Measurements from ENCODE around the gene LRATD1.

The LRATD1 gene

GRCh38 chr2:14608245-14608644 lies 24.3 kb upstream of the LRATD1 start:
- Histone ChIP-seq H3K4me3 (ENCODE audit: low read depth, low read length, poor library complexity, severe bottlenecking) (no peak overlapping the region), H3K27ac (ENCODE audit: low read depth, low read length, poor library complexity, severe bottlenecking) (no peak overlapping the region), H3K9ac (ENCODE audit: low read length) (no peak overlapping the region), H3K4me1 (ENCODE audit: insufficient read depth, low read length, severe bottlenecking) (no peaks in the 10 kb centered on the region), H2AFZ (ENCODE audit: low read length) (no peak overlapping the region), H3K9me2 (ENCODE audit: low read depth, low read length) (no peaks in the 10 kb centered on the region), H3F3A (ENCODE audit: insufficient read depth, low read length) (no peaks in the 10 kb centered on the region), H3K9me3 (ENCODE audit: low read length) (no peaks in the 10 kb centered on the region), H3K27me3 (ENCODE audit: insufficient read depth, low read length) (no peaks in the 10 kb centered on the region), H3K79me2 (ENCODE audit: insufficient read depth, low read length) (no peaks in the 10 kb centered on the region), H4K20me1 (ENCODE audit: insufficient read depth, low read length) (no peaks in the 10 kb centered on the region), H3K36me3 (ENCODE audit: insufficient read depth, low read length) (no peaks in the 10 kb centered on the region), H3K4me2 (ENCODE audit: low read length) (no peak overlapping the region)
- no peak for TF ChIP-seq EZH2 (IDR thresholded peaks at IDR 0.05; ENCODE audit: borderline replicate concordance, low read length)
- no peak for TF ChIP-seq CTCF (IDR thresholded peaks at IDR 0.05; ENCODE audit: low read length)

DNA sequence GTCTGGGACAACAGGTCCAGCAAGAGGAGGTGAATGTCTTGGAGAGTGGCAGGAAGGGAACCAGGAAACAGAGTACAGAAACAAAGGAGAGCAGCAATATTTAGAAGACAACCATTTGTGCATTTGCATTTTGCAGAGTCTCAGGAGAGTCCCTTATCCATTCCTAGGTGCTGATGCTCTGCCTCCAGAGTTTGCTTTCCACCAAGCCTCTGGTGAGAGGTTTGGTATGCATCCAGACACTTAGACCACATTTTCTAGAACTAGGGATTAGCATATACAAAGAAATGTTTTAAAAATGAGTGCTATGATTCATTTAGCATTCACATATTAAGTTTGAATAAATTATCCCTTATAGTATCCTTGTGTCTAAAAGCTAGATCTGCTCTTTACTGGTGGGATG lies 18.5 kb upstream of the LRATD1 start:
- Histone ChIP-seq H4K20me1 (ENCODE audit: insufficient read depth, low read length) (no peaks in the 10 kb centered on the region), H3K4me2 (ENCODE audit: low read length) (no peak overlapping the region), H3K4me1 (ENCODE audit: insufficient read depth, low read length, severe bottlenecking) (no peaks in the 10 kb centered on the region), H3K27ac (ENCODE audit: low read depth, low read length, poor library complexity, severe bottlenecking) (no peak overlapping the region), H2AFZ (ENCODE audit: low read length) (no peak overlapping the region), H3K9ac (ENCODE audit: low read length) (no peak overlapping the region), H3K27me3 (ENCODE audit: insufficient read depth, low read length) (no peaks in the 10 kb centered on the region), H3K4me3 (ENCODE audit: low read depth, low read length, poor library complexity, severe bottlenecking) (no peak overlapping the region), H3K36me3 (ENCODE audit: insufficient read depth, low read length) (no peaks in the 10 kb centered on the region), H3F3A (ENCODE audit: insufficient read depth, low read length) (no peaks in the 10 kb centered on the region), H3K9me2 (ENCODE audit: low read depth, low read length) (no peaks in the 10 kb centered on the region), H3K9me3 (ENCODE audit: low read length) (no peaks in the 10 kb centered on the region), H3K79me2 (ENCODE audit: insufficient read depth, low read length) (no peaks in the 10 kb centered on the region)
- TF ChIP-seq EZH2 (IDR thresholded peaks at IDR 0.05; ENCODE audit: borderline replicate concordance, low read length), result no peak
- TF ChIP-seq CTCF (IDR thresholded peaks at IDR 0.05; ENCODE audit: low read length), result no peak

DNA sequence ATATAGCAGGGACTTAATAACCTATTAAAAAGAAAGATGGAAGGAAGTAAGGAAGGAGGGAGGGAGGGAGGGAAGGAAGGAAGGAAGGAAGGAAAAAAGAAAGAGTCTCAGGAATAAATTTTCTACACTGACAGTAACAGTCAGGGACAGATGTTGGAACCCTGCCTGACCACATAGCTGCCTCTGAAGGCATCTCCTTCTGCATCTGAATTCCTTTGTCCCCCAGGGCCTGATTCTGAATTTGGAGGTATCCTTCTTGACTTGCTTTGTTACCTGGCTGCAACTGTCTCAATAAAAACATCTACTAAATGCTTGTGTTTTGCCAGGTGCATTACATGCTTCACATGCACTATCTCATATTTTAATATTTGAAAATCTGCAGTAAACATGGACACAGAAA lies 17.4 kb upstream of the LRATD1 start:
- H3K27me3 ChIP-seq (ENCODE audit: insufficient read depth, low read length), result no peaks in the 10 kb centered on the region
- H3F3A ChIP-seq (ENCODE audit: insufficient read depth, low read length), result no peaks in the 10 kb centered on the region
- H3K4me2 ChIP-seq (ENCODE audit: low read length), result no peak overlapping the region
- H2AFZ ChIP-seq (ENCODE audit: low read length), result no peak overlapping the region
- TF ChIP-seq EZH2 (IDR thresholded peaks at IDR 0.05; ENCODE audit: borderline replicate concordance, low read length) (no peak), CTCF (IDR thresholded peaks at IDR 0.05; ENCODE audit: low read length) (no peak)
- H4K20me1 ChIP-seq (ENCODE audit: insufficient read depth, low read length), result no peaks in the 10 kb centered on the region
- no peaks in the 10 kb centered on the region for H3K4me1 ChIP-seq (ENCODE audit: insufficient read depth, low read length, severe bottlenecking)
- no peaks in the 10 kb centered on the region for H3K9me3 ChIP-seq (ENCODE audit: low read length)
- H3K36me3 ChIP-seq (ENCODE audit: insufficient read depth, low read length), result no peaks in the 10 kb centered on the region
- H3K27ac ChIP-seq (ENCODE audit: low read depth, low read length, poor library complexity, severe bottlenecking), result no peak overlapping the region
- no peak overlapping the region for H3K4me3 ChIP-seq (ENCODE audit: low read depth, low read length, poor library complexity, severe bottlenecking)
- H3K9me2 ChIP-seq (ENCODE audit: low read depth, low read length), result no peaks in the 10 kb centered on the region
- H3K79me2 ChIP-seq (ENCODE audit: insufficient read depth, low read length), result no peaks in the 10 kb centered on the region
- no peak overlapping the region for H3K9ac ChIP-seq (ENCODE audit: low read length)

Measured in OCI-LY1 (cell line).